Measurements from ENCODE around the gene PLOD1.

DNA sequence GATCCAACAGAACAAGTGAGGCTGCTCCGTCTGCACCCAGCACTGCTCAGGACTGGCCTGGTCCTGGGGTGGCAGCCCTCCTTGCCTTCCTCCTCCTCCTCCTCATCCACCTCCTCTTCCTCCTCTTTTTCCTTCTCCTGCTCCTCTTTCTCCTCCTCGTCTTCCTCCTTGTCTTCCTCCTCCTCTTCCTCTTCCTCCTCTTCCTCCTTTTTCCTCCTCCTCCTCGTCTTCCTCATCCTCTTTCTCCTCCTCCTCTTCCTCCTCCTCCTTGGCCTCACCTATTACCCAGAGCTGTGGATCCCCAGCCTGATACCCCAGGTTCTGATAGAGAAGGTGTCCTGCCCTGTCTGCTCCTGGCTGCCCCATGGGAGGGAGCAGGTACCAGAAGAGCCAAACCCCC is 29.1 kb downstream of the PLOD1 start:
- TF ChIP-seq, protein P1, sequence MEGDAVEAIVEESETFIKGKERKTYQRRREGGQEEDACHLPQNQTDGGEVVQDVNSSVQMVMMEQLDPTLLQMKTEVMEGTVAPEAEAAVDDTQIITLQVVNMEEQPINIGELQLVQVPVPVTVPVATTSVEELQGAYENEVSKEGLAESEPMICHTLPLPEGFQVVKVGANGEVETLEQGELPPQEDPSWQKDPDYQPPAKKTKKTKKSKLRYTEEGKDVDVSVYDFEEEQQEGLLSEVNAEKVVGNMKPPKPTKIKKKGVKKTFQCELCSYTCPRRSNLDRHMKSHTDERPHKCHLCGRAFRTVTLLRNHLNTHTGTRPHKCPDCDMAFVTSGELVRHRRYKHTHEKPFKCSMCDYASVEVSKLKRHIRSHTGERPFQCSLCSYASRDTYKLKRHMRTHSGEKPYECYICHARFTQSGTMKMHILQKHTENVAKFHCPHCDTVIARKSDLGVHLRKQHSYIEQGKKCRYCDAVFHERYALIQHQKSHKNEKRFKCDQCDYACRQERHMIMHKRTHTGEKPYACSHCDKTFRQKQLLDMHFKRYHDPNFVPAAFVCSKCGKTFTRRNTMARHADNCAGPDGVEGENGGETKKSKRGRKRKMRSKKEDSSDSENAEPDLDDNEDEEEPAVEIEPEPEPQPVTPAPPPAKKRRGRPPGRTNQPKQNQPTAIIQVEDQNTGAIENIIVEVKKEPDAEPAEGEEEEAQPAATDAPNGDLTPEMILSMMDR (IDR thresholded peaks at IDR 0.05), result no peak
- TF ChIP-seq POLR2A (IDR thresholded peaks at IDR 0.05), result no peak

All from thyroid gland (tissue), 4 donors.